H9 (cell line): ENCODE data around the gene GIMAP7. TPM values are rescaled to one million over a fixed set of nuclear protein-coding genes. Genes with fewer than 3 reads are reported as not detected.

Experiments
- DNase-seq: peaks from one replicate; pipeline ENCODE4 v3.0.0-alpha.2; 2017
- H2AFZ ChIP-seq: one replicate; pipeline ENCODE4 v1.6.1; 2013; ENCODE audit warnings: mild to moderate bottlenecking, low read length, control low read depth, moderate library complexity
- H2AK5ac ChIP-seq: 2 replicates; pipeline ENCODE4 v1.6.1; 2013; ENCODE audit warnings: low read length, control low read depth, mixed read lengths; ENCODE audit not compliant: insufficient read length
- H2BK120ac ChIP-seq: one replicate; pipeline ENCODE4 v1.6.1; 2013; ENCODE audit warnings: low read depth, mild to moderate bottlenecking, low read length, control low read depth, inconsistent platforms; ENCODE audit not compliant: poor library complexity, severe bottlenecking
- H2BK12ac ChIP-seq: 2 replicates; pipeline ENCODE4 v1.6.1; 2013; ENCODE audit warnings: low read length, control low read depth, mixed read lengths, low read depth; ENCODE audit not compliant: insufficient read length
- H2BK15ac ChIP-seq: 2 replicates; pipeline ENCODE4 v1.6.1; 2013; ENCODE audit warnings: low read depth, low read length, control low read depth
- H2BK20ac ChIP-seq: one replicate; pipeline ENCODE4 v1.6.1; 2013; ENCODE audit warnings: low read depth, mild to moderate bottlenecking, low read length, control low read depth, inconsistent platforms; ENCODE audit not compliant: poor library complexity, severe bottlenecking
- H2BK5ac ChIP-seq: 2 replicates; pipeline ENCODE4 v1.6.1; 2013; ENCODE audit warnings: low read length, control low read depth, mixed read lengths; ENCODE audit not compliant: insufficient read length
- H3K14ac ChIP-seq: 2 replicates; pipeline ENCODE4 v1.6.1; 2013; ENCODE audit warnings: low read length, control low read depth; ENCODE audit not compliant: insufficient read depth
- H3K18ac ChIP-seq: 2 replicates; pipeline ENCODE4 v1.6.1; 2013; ENCODE audit warnings: low read depth, mild to moderate bottlenecking, mixed read lengths, low read length, control low read depth; ENCODE audit not compliant: insufficient read length
- H3K23ac ChIP-seq: 2 replicates; pipeline ENCODE4 v1.6.1; 2013; ENCODE audit warnings: low read length, control low read depth, mixed read lengths, low read depth; ENCODE audit not compliant: insufficient read length
- H3K23me2 ChIP-seq: 2 replicates; pipeline ENCODE4 v1.6.1; 2013; ENCODE audit warnings: low read depth, mild to moderate bottlenecking, mixed read lengths, low read length, control low read depth; ENCODE audit not compliant: insufficient read length, poor library complexity, severe bottlenecking
- H3K27ac ChIP-seq: 2 replicates; pipeline ENCODE4 v1.5.1; 2013; ENCODE audit warnings: low read length, control low read depth, mixed read lengths, low read depth; ENCODE audit not compliant: insufficient read length
- H3K27me3 ChIP-seq: 2 replicates; pipeline ENCODE4 v1.6.1; 2013; ENCODE audit warnings: low read length, control low read depth, inconsistent platforms; ENCODE audit not compliant: insufficient read depth
- H3K4ac ChIP-seq: 2 replicates; pipeline ENCODE4 v1.6.1; 2013; ENCODE audit warnings: low read depth, mild to moderate bottlenecking, control low read depth, inconsistent platforms, low read length, moderate library complexity
- H3K4me1 ChIP-seq: 2 replicates; pipeline ENCODE4 v1.6.1; 2013; ENCODE audit warnings: low read length, control low read depth, inconsistent platforms; ENCODE audit not compliant: insufficient read depth
- H3K4me2 ChIP-seq: 2 replicates; pipeline ENCODE4 v1.6.1; 2013; ENCODE audit warnings: low read length, control low read depth, mixed read lengths; ENCODE audit not compliant: insufficient read length, insufficient read depth
- H3K56ac ChIP-seq: 2 replicates; pipeline ENCODE4 v1.6.1; 2013; ENCODE audit warnings: low read depth, mild to moderate bottlenecking, mixed read lengths, low read length, control low read depth; ENCODE audit not compliant: insufficient read length
- H3K79me1 ChIP-seq: 2 replicates; pipeline ENCODE4 v1.6.1; 2013; ENCODE audit warnings: low read depth, mild to moderate bottlenecking, moderate library complexity, low read length, control low read depth, inconsistent platforms; ENCODE audit not compliant: insufficient read depth, poor library complexity, severe bottlenecking
- H3K79me2 ChIP-seq: 2 replicates; pipeline ENCODE4 v1.6.1; 2013; ENCODE audit warnings: low read length, control low read depth, inconsistent platforms; ENCODE audit not compliant: insufficient read depth
- H3K9ac ChIP-seq: 2 replicates; pipeline ENCODE4 v1.6.1; 2013; ENCODE audit warnings: low read length, control low read depth, mixed read lengths; ENCODE audit not compliant: insufficient read length; ENCODE audit errors: extremely low read depth
- H3K9me3 ChIP-seq: one replicate; pipeline ENCODE4 v1.6.1; 2013; ENCODE audit warnings: low read depth, low read length, inconsistent platforms; ENCODE audit not compliant: control insufficient read depth
- H3T11ph ChIP-seq: one replicate; pipeline ENCODE4 v1.6.1; 2013; ENCODE audit warnings: mild to moderate bottlenecking, low read length, control low read depth, inconsistent platforms
- H4K20me1 ChIP-seq: one replicate; pipeline ENCODE4 v1.6.1; 2013; ENCODE audit not compliant: control insufficient read depth, insufficient read length, insufficient read depth
- H4K5ac ChIP-seq: 2 replicates; pipeline ENCODE4 v1.6.1; 2013; ENCODE audit warnings: low read depth, mild to moderate bottlenecking, mixed read lengths, low read length, control low read depth; ENCODE audit not compliant: insufficient read length
- H4K8ac ChIP-seq: replicated peaks from 2 replicates; pipeline ENCODE4 v1.6.1; 2013; ENCODE audit warnings: low read length, control low read depth, mixed read lengths, low read depth; ENCODE audit not compliant: insufficient read length
- H4K91ac ChIP-seq: 2 replicates; pipeline ENCODE4 v1.6.1; 2013; ENCODE audit warnings: low read depth, mild to moderate bottlenecking, moderate library complexity, mixed read lengths, low read length, control low read depth; ENCODE audit not compliant: insufficient read length
- H3K27ac Mint-ChIP-seq, 3 experiments: 2 replicates in 2 of 3; 3 replicates in 1 of 3; pipeline ENCODE4 v1.8.0; 2020 to 2021; ENCODE audit warnings: mixed read lengths in 3 of 3, mild to moderate bottlenecking in 1 of 3, moderate library complexity in 1 of 3
- H3K27me3 Mint-ChIP-seq: 2 replicates; pipeline ENCODE4 v1.8.0; 2021; ENCODE audit warnings: low read depth, mild to moderate bottlenecking, moderate library complexity, mixed read lengths
- H3K36me3 Mint-ChIP-seq, 3 experiments: 2 replicates in 2 of 3; 3 replicates in 1 of 3; pipeline ENCODE4 v1.8.0; 2020 to 2021; ENCODE audit warnings: low read depth in 3 of 3, mixed read lengths in 3 of 3; ENCODE audit not compliant: insufficient read depth in 1 of 3
- H3K4me1 Mint-ChIP-seq, 2 experiments: 2 replicates each; pipeline ENCODE4 v1.8.0; 2020; ENCODE audit warnings: mixed read lengths in 2 of 2
- H3K4me3 Mint-ChIP-seq, 2 experiments: 2 replicates in 1 of 2; 3 replicates in 1 of 2; pipeline ENCODE4 v1.8.0; 2020 to 2021; ENCODE audit warnings: mild to moderate bottlenecking in 2 of 2, mixed read lengths in 2 of 2, moderate library complexity in 1 of 2
- H3K9me3 Mint-ChIP-seq, 2 experiments: 2 replicates in 1 of 2; 3 replicates in 1 of 2; pipeline ENCODE4 v1.8.0; 2020; ENCODE audit warnings: mild to moderate bottlenecking in 2 of 2, mixed read lengths in 2 of 2, moderate library complexity in 1 of 2
- CTCF ChIP-seq: fragments of 200-600 bp; sonication (generic); conservative IDR thresholded peaks from 3 replicates; pipeline ENCODE4 v1.8.0; 2021; ENCODE audit warnings: antibody characterized with exemption, mild to moderate bottlenecking
- WGBS: extraction: QIAGEN DNeasy Blood & Tissue Kit; methylation state at CpG from one replicate; pipeline ENCODE4 v1.1.7; 2013; ENCODE audit warnings: missing lambda C conversion rate, low lambda C conversion rate, mixed read lengths; ENCODE audit not compliant: insufficient read length; ENCODE audit errors: extremely low coverage; 5-methylcytosine and 5-hydroxymethylcytosine counted together
- total RNA-seq: library from RNA; stranded (reverse); gene quantifications from 2 replicates; pipeline ENCODE4 v1.2.1, GENCODE V29; 2021

Gene GIMAP7
- total RNA-seq, 1 experiment from 2014 or later, result not detected

DNA sequence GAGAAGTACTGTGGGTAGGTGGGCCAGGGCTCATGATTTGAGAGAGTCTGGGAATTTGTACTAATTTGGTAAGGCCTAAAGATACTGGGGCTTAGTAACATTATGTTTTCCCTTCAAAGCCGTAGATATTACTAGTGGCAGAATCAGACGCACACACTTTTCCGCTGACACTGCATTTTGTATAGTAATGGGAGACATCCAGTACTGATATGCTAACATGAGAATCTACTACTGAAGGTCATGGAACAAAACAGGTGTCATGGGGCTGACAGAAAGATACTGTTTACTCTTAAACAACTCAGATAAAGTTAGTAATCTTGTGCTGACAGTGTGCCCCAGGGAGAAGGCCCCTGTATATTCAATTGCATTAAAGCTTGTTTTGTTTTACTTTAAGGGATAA lies 11.1 kb upstream of the GIMAP7 start:
- H3K36me3 Mint-ChIP-seq, result no peaks in the 10 kb centered on the region

More for the DNA sequence above, 11.1 kb upstream of the GIMAP7 start:
- no peak for TF ChIP-seq CTCF
- no peak overlapping the region for H2BK5ac ChIP-seq
- Mint-ChIP-seq H3K9me3 (peaks cover 7 to 19% of the 10 kb centered on the region in 2 experiments; a peak in 3 of 5 replicates), H3K4me1 (no peaks in the 10 kb centered on the region), H3K4me3 (no peak overlapping the region), H3K27me3 (peaks cover 46% of the 10 kb centered on the region), H3K27ac (no peak overlapping the region)
- H3K23me2 ChIP-seq, result no peaks in the 10 kb centered on the region
- H4K20me1 ChIP-seq, result no peaks in the 10 kb centered on the region
- H3K56ac ChIP-seq, result no peak overlapping the region
- H3K79me1 ChIP-seq, result no peaks in the 10 kb centered on the region
- H3K9me3 ChIP-seq, result no peaks in the 10 kb centered on the region
- no peak overlapping the region for H2AFZ ChIP-seq
- DNase-seq, result no peak
- no peak overlapping the region for H2BK20ac ChIP-seq
- no peak overlapping the region for H3K23ac ChIP-seq
- H3K4me1 ChIP-seq, result no peaks in the 10 kb centered on the region
- no peak overlapping the region for H3T11ph ChIP-seq
- no peak overlapping the region for H2AK5ac ChIP-seq
- H3K18ac ChIP-seq, result no peak overlapping the region
- no peak overlapping the region for H4K91ac ChIP-seq
- no peak overlapping the region for H3K9ac ChIP-seq
- WGBS, result no CpG with 5 or more reads among the region's 3 CpGs
- H4K5ac ChIP-seq, result no peak overlapping the region
- no peak overlapping the region for H2BK15ac ChIP-seq
- H2BK12ac ChIP-seq, result no peak overlapping the region
- no peak overlapping the region for H2BK120ac ChIP-seq
- no peaks in the 10 kb centered on the region for H3K79me2 ChIP-seq
- no peak overlapping the region for H4K8ac ChIP-seq
- no peaks in the 10 kb centered on the region for H3K27me3 ChIP-seq
- no peak overlapping the region for H3K4ac ChIP-seq
- no peak overlapping the region for H3K4me2 ChIP-seq
- no peak overlapping the region for H3K27ac ChIP-seq
- H3K14ac ChIP-seq, result no peak overlapping the region
